ENCODE measurements around the gene ARHGEF38.
"Not testable (repeated sequence)": the region's sequence is repeated elsewhere in the genome, so short reads cannot be mapped to it uniquely, and the experiment has no call there.

The ARHGEF38 gene

GRCh38 chr4:105708181-105709080 is 156.0 kb downstream of the ARHGEF38 start, which contains the start of the genes GSTCD and INTS12:
Gene GSTCD, plus strand, starts transcription at chr4:105708784. Its CDS starts 8,830 bp downstream, at chr4:105717614.
Gene INTS12, minus strand, starts transcription at chr4:105708689. Its CDS starts 8,684 bp downstream, at chr4:105700005.
- FAIRE-seq = peak; percentile 100
- TF ChIP-seq TAF1 (IDR thresholded peaks at IDR 0.05; ENCODE audit: borderline replicate concordance, low read depth, low read length) = peak; percentile 95
- peak; percentile 85 for TF ChIP-seq POLR2A (IDR thresholded peaks at IDR 0.05; ENCODE audit: low read depth, low read length)
- peak; percentile 86 for TF ChIP-seq POLR2AphosphoS5 (IDR thresholded peaks at IDR 0.05; ENCODE audit: low read depth, low read length)

GRCh38 chr4:105709081-105709450 is 156.6 kb downstream of the ARHGEF38 start:
- FAIRE-seq = no peak

More at GRCh38 chr4:105708181-105709080, 156.0 kb downstream of the ARHGEF38 start, which contains the start of the genes GSTCD and INTS12:
- DNase-seq (ENCODE audit: insufficient read length) = peak; percentile 46

GRCh38 chr4:105710012-105710600 is 157.7 kb downstream of the ARHGEF38 start:
- TF ChIP-seq POLR2AphosphoS5 (IDR thresholded peaks at IDR 0.05; ENCODE audit: low read depth, low read length) = no peak
- TF ChIP-seq POLR2A (IDR thresholded peaks at IDR 0.05; ENCODE audit: low read depth, low read length) = no peak
- TF ChIP-seq TAF1 (IDR thresholded peaks at IDR 0.05; ENCODE audit: borderline replicate concordance, low read depth, low read length) = no peak
- FAIRE-seq (no peak), DNase-seq (ENCODE audit: insufficient read length) (no peak)

More at GRCh38 chr4:105709081-105709450, 156.6 kb downstream of the ARHGEF38 start:
- TF ChIP-seq POLR2AphosphoS5 (IDR thresholded peaks at IDR 0.05; ENCODE audit: low read depth, low read length) = no peak
- no peak for TF ChIP-seq POLR2A (IDR thresholded peaks at IDR 0.05; ENCODE audit: low read depth, low read length)
- no peak for TF ChIP-seq TAF1 (IDR thresholded peaks at IDR 0.05; ENCODE audit: borderline replicate concordance, low read depth, low read length)
- peak; percentile 11 for DNase-seq (ENCODE audit: insufficient read length)

- FAIRE-seq = no peak
These were observed 158.3 kb downstream of the ARHGEF38 start for GRCh38 chr4:105710678-105711077.

GRCh38 chr4:105712766-105713165 is 160.3 kb downstream of the ARHGEF38 start:
- no peak for TF ChIP-seq POLR2A (IDR thresholded peaks at IDR 0.05; ENCODE audit: low read depth, low read length)
- no peak for TF ChIP-seq POLR2AphosphoS5 (IDR thresholded peaks at IDR 0.05; ENCODE audit: low read depth, low read length)
- no peak for TF ChIP-seq TAF1 (IDR thresholded peaks at IDR 0.05; ENCODE audit: borderline replicate concordance, low read depth, low read length)
- DNase-seq (ENCODE audit: insufficient read length) = no peak
- FAIRE-seq = no peak

More at GRCh38 chr4:105710678-105711077, 158.3 kb downstream of the ARHGEF38 start:
- DNase-seq (ENCODE audit: insufficient read length) = no peak
- no peak for TF ChIP-seq POLR2A (IDR thresholded peaks at IDR 0.05; ENCODE audit: low read depth, low read length)
- no peak for TF ChIP-seq TAF1 (IDR thresholded peaks at IDR 0.05; ENCODE audit: borderline replicate concordance, low read depth, low read length)
- TF ChIP-seq POLR2AphosphoS5 (IDR thresholded peaks at IDR 0.05; ENCODE audit: low read depth, low read length) = no peak

- TF ChIP-seq POLR2AphosphoS5 (IDR thresholded peaks at IDR 0.05; ENCODE audit: low read depth, low read length) (no peak), TAF1 (IDR thresholded peaks at IDR 0.05; ENCODE audit: borderline replicate concordance, low read depth, low read length) (no peak), POLR2A (IDR thresholded peaks at IDR 0.05; ENCODE audit: low read depth, low read length) (no peak)
- peak; percentile 24 for FAIRE-seq
- no peak for DNase-seq (ENCODE audit: insufficient read length)
These were observed 161.7 kb downstream of the ARHGEF38 start for GRCh38 chr4:105714071-105714521.

GRCh38 chr4:105714932-105715331 is 162.5 kb downstream of the ARHGEF38 start:
- no peak for TF ChIP-seq POLR2A (IDR thresholded peaks at IDR 0.05; ENCODE audit: low read depth, low read length)
- no peak for TF ChIP-seq POLR2AphosphoS5 (IDR thresholded peaks at IDR 0.05; ENCODE audit: low read depth, low read length)
- TF ChIP-seq TAF1 (IDR thresholded peaks at IDR 0.05; ENCODE audit: borderline replicate concordance, low read depth, low read length) = no peak
- DNase-seq (ENCODE audit: insufficient read length) (no peak), FAIRE-seq (peak; percentile 46)

GRCh38 chr4:105715692-105716278 is 163.4 kb downstream of the ARHGEF38 start:
- TF ChIP-seq POLR2A (IDR thresholded peaks at IDR 0.05; ENCODE audit: low read depth, low read length) (no peak), POLR2AphosphoS5 (IDR thresholded peaks at IDR 0.05; ENCODE audit: low read depth, low read length) (no peak), TAF1 (IDR thresholded peaks at IDR 0.05; ENCODE audit: borderline replicate concordance, low read depth, low read length) (no peak)
- no peak for DNase-seq (ENCODE audit: insufficient read length)
- no peak for FAIRE-seq

GRCh38 chr4:105719204-105719603 is 166.8 kb downstream of the ARHGEF38 start:
- no peak for FAIRE-seq
- TF ChIP-seq TAF1 (IDR thresholded peaks at IDR 0.05; ENCODE audit: borderline replicate concordance, low read depth, low read length) = no peak
- no peak for TF ChIP-seq POLR2A (IDR thresholded peaks at IDR 0.05; ENCODE audit: low read depth, low read length)
- no peak for TF ChIP-seq POLR2AphosphoS5 (IDR thresholded peaks at IDR 0.05; ENCODE audit: low read depth, low read length)
- DNase-seq (ENCODE audit: insufficient read length) = no peak

- TF ChIP-seq POLR2A (IDR thresholded peaks at IDR 0.05; ENCODE audit: low read depth, low read length) = no peak
- TF ChIP-seq POLR2AphosphoS5 (IDR thresholded peaks at IDR 0.05; ENCODE audit: low read depth, low read length) = no peak
- no peak for TF ChIP-seq TAF1 (IDR thresholded peaks at IDR 0.05; ENCODE audit: borderline replicate concordance, low read depth, low read length)
- no peak for DNase-seq (ENCODE audit: insufficient read length)
- FAIRE-seq = no peak
These were observed 173.2 kb downstream of the ARHGEF38 start for GRCh38 chr4:105725623-105726022.

GRCh38 chr4:105729895-105730294 is 177.5 kb downstream of the ARHGEF38 start:
- not testable (repeated sequence) for DNase-seq (ENCODE audit: insufficient read length); FAIRE-seq

All from GM12892 (cell line).